ENCODE data around the gene RNF11. TPM values are rescaled to one million over a fixed set of nuclear protein-coding genes. Genes with fewer than 3 reads are reported as not detected.

Gene RNF11
- total and polyA plus RNA-seq, 4 donors: 24.1 to 102 (median 48.7) TPM

GRCh38 chr1:51283979-51284378, 47.9 kb downstream of the RNF11 start:
- Histone ChIP-seq H3K36me3 (ENCODE audit: control insufficient read depth in 4 of 4, insufficient read depth in 3 of 4, low read depth in 1 of 4, low read length in 3 of 4) (no peaks in the 10 kb centered on the region), H3K4me1 (ENCODE audit: control insufficient read depth in 4 of 4, insufficient read depth in 4 of 4, low read length in 3 of 4) (peaks cover 7 to 31% (median 17%) of the 10 kb centered on the region in 4 donors), H3K27ac (ENCODE audit: low read depth in 1 of 2, low read length in 2 of 2) (no peak overlapping the region), H3K27me3 (ENCODE audit: control insufficient read depth in 4 of 4, insufficient read depth in 4 of 4, low read length in 3 of 4) (no peaks in the 10 kb centered on the region), H3K9me3 (ENCODE audit: control insufficient read depth in 4 of 4, low read length in 3 of 4) (no peaks in the 10 kb centered on the region), H3K9ac (ENCODE audit: low read depth in 1 of 2, low read length in 2 of 2) (no peak overlapping the region), H3K4me3 (ENCODE audit: low read depth in 1 of 3, low read length in 3 of 3) (no peak overlapping the region)
- 64% methylated on average over 5 of the region's 5 CpGs for WGBS
- no peak for DNase-seq (ENCODE audit: low spot score)
- TF ChIP-seq REST (IDR thresholded peaks at IDR 0.05): no peak
- TF ChIP-seq GABPA (IDR thresholded peaks at IDR 0.05 in 1 of 2, conservative IDR thresholded peaks at IDR 0.05 in 1 of 2): no peak
- no peak for TF ChIP-seq ZBTB33 (IDR thresholded peaks at IDR 0.05)
- no peak for TF ChIP-seq FOXA1 (IDR thresholded peaks at IDR 0.05)
- no peak for TF ChIP-seq EGR1 (IDR thresholded peaks at IDR 0.05; ENCODE audit: low read depth in 2 of 2)
- TF ChIP-seq MAX (IDR thresholded peaks at IDR 0.05): no peak
- no peak for TF ChIP-seq RAD21 (IDR thresholded peaks at IDR 0.05)
- no peak for TF ChIP-seq RXRA (IDR thresholded peaks at IDR 0.05)
- no peak for TF ChIP-seq CTCF (IDR thresholded peaks at IDR 0.05; ENCODE audit: low read depth, low read length, missing input control)
- no peak for TF ChIP-seq YY1 (IDR thresholded peaks at IDR 0.05)

- H3K27me3 ChIP-seq (ENCODE audit: control insufficient read depth in 4 of 4, insufficient read depth in 4 of 4, low read length in 3 of 4): no peaks in the 10 kb centered on the region
- H3K27ac ChIP-seq (ENCODE audit: low read depth in 1 of 2, low read length in 2 of 2): no peak overlapping the region
- peaks cover 7 to 36% (median 19%) of the 10 kb centered on the region in 4 donors for H3K4me1 ChIP-seq (ENCODE audit: control insufficient read depth in 4 of 4, insufficient read depth in 4 of 4, low read length in 3 of 4)
- TF ChIP-seq HNF4A (conservative IDR thresholded peaks at IDR 0.05): peak; percentile 27 to 30
- TF ChIP-seq ATF3 (IDR thresholded peaks at IDR 0.05): no peak
- TF ChIP-seq MAX (IDR thresholded peaks at IDR 0.05): no peak
- TF ChIP-seq ZBTB33 (IDR thresholded peaks at IDR 0.05): no peak
- TF ChIP-seq RAD21 (IDR thresholded peaks at IDR 0.05): peak in 1 of 2 donors; percentile 23
- no peak for TF ChIP-seq CTCF (IDR thresholded peaks at IDR 0.05; ENCODE audit: low read depth, low read length, missing input control)
- TF ChIP-seq FOXA2 (IDR thresholded peaks at IDR 0.05): no peak
- no peak for TF ChIP-seq FOXA1 (IDR thresholded peaks at IDR 0.05)
- TF ChIP-seq RXRA (IDR thresholded peaks at IDR 0.05): peak; percentile 41
- no peaks in the 10 kb centered on the region for H3K9me3 ChIP-seq (ENCODE audit: control insufficient read depth in 4 of 4, low read length in 3 of 4)
- DNase-seq (ENCODE audit: low spot score): peak; percentile 82
- H3K4me3 ChIP-seq (ENCODE audit: low read depth in 1 of 3, low read length in 3 of 3): no peak overlapping the region
- no peak overlapping the region for H3K9ac ChIP-seq (ENCODE audit: low read depth in 1 of 2, low read length in 2 of 2)
- no peaks in the 10 kb centered on the region for H3K36me3 ChIP-seq (ENCODE audit: control insufficient read depth in 4 of 4, insufficient read depth in 3 of 4, low read depth in 1 of 4, low read length in 3 of 4)
Observed at GRCh38 chr1:51284487-51284954, 48.4 kb downstream of the RNF11 start.
